Measurements from ENCODE around the gene GRID2IP. TPM values are rescaled to one million over a fixed set of nuclear protein-coding genes. Genes with fewer than 3 reads are reported as not detected.
A peak's percentile ranks its signal among the peaks of the same experiment; 100 is the strongest.

Gene GRID2IP
- 0.11 TPM for polyA plus RNA-seq (2013, experiment 1 of 2)
- 0.10 TPM for polyA plus RNA-seq (2013, experiment 2 of 2)

DNA sequence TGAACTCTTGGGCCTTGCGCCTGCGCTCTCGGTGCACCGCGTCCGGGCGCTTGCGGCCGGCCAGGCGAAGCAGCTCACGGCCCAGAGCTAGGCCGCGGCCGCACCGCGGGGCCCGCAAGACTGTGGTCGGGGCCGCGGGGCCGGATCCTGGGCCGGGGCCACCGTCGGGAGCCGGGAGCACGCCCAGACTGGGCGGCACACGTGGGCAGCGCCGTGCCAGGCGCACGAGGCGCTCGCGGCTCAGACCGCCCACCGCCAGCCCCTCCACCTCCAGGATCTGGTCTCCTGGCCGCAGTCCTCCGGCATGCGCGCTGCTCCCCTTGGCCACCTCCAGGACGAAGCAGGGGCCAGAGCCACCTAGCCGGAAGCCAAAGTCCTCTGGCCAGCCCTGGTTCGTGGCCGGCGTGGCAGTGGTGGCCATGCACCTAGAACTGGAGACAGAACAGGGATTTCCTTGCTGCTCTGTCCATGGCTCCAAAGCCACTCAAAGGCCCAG is at the start of gene GRID2IP:
Gene GRID2IP (minus strand): TSS at position 446 of the 496 bp plus-strand sequence. CDS start 25 bp downstream, at position 421.
- H3K27me3 ChIP-seq (ENCODE audit: insufficient read depth, low read length, poor library complexity) = no peaks in the 10 kb centered on the region
- H3K36me3 ChIP-seq (ENCODE audit: control insufficient read depth, insufficient read depth, low read length) = no peaks in the 10 kb centered on the region
- no peak within 1 kb of the TSS for H3K18ac ChIP-seq (ENCODE audit: low read length)
- no peak within 1 kb of the TSS for H3K56ac ChIP-seq (ENCODE audit: low read length)
- no peak within 1 kb of the TSS for H2BK15ac ChIP-seq (replicated peaks; ENCODE audit: low read depth)
- H3K79me1 ChIP-seq (ENCODE audit: low read length) = no peaks in the 10 kb centered on the region
- DNase-seq = no peak
- H2AK5ac ChIP-seq (ENCODE audit: low read length) = no peak within 1 kb of the TSS
- no peak within 1 kb of the TSS for H3K4ac ChIP-seq (ENCODE audit: low read depth, low read length)
- no peaks in the 10 kb centered on the region for H3K4me1 ChIP-seq (ENCODE audit: control insufficient read depth, low read depth, low read length)
- H2BK5ac ChIP-seq (ENCODE audit: low read length) = no peak within 1 kb of the TSS
- H2BK120ac ChIP-seq (ENCODE audit: low read depth, low read length) = no peak within 1 kb of the TSS
- no peak within 1 kb of the TSS for H3K4me3 ChIP-seq (ENCODE audit: low read length)
- H3K23ac ChIP-seq (ENCODE audit: low read length) = no peak within 1 kb of the TSS
- no peak within 1 kb of the TSS for H3K27ac ChIP-seq (ENCODE audit: low read depth, low read length)
- H4K5ac ChIP-seq (ENCODE audit: low read length) = no peak within 1 kb of the TSS
- no peaks in the 10 kb centered on the region for H3K79me2 ChIP-seq (ENCODE audit: control insufficient read depth, insufficient read depth, low read length)
- no peak within 1 kb of the TSS for H4K8ac ChIP-seq (ENCODE audit: low read depth, low read length)
- no CpG with 5 or more reads among the region's 46 CpGs for WGBS (ENCODE audit: extremely low coverage, insufficient coverage, low lambda C conversion rate)
- no peak within 1 kb of the TSS for H3K9ac ChIP-seq (ENCODE audit: low read length)
- H3K4me2 ChIP-seq (ENCODE audit: low read length) = no peak within 1 kb of the TSS

DNA sequence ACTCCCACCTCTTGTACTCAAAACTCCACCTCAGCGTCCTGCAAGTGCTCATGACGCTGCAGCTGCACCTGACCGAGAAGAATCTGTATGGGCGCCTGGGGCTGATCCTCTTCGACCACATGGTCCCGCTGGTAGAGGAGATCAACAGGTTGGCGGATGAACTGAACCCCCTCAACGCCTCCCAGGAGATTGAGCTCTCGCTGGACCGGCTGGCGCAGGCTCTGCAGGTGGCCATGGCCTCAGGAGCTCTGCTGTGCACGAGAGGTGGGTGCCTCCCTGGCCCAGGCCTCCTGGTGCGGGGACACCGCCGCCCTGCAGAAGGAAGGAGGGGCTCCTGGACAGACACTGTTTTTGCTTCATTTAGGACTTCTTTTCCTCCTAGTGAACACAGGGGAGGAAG is 48.8 kb upstream of the GRID2IP start:
- no peak overlapping the region for H2BK120ac ChIP-seq (ENCODE audit: low read depth, low read length)
- H3K79me1 ChIP-seq (ENCODE audit: low read length) = no peaks in the 10 kb centered on the region
- H3K4me1 ChIP-seq (ENCODE audit: control insufficient read depth, low read depth, low read length) = no peaks in the 10 kb centered on the region
- H3K4me2 ChIP-seq (ENCODE audit: low read length) = no peak overlapping the region
- no peak overlapping the region for H3K27ac ChIP-seq (ENCODE audit: low read depth, low read length)
- no peak overlapping the region for H3K23ac ChIP-seq (ENCODE audit: low read length)
- H4K8ac ChIP-seq (ENCODE audit: low read depth, low read length) = no peak overlapping the region
- no peak overlapping the region for H2AK5ac ChIP-seq (ENCODE audit: low read length)
- H3K56ac ChIP-seq (ENCODE audit: low read length) = no peak overlapping the region
- no peak overlapping the region for H3K18ac ChIP-seq (ENCODE audit: low read length)
- H3K79me2 ChIP-seq (ENCODE audit: control insufficient read depth, insufficient read depth, low read length) = no peaks in the 10 kb centered on the region
- H3K4ac ChIP-seq (ENCODE audit: low read depth, low read length) = no peak overlapping the region
- DNase-seq = no peak
- H3K27me3 ChIP-seq (ENCODE audit: insufficient read depth, low read length, poor library complexity) = no peaks in the 10 kb centered on the region
- H3K9ac ChIP-seq (ENCODE audit: low read length) = no peak overlapping the region
- H2BK5ac ChIP-seq (ENCODE audit: low read length) = no peak overlapping the region
- H4K5ac ChIP-seq (ENCODE audit: low read length) = no peak overlapping the region
- H2BK15ac ChIP-seq (replicated peaks; ENCODE audit: low read depth) = no peak overlapping the region
- H3K4me3 ChIP-seq (ENCODE audit: low read length) = no peak overlapping the region
- WGBS (ENCODE audit: extremely low coverage, insufficient coverage, low lambda C conversion rate) = no CpG with 5 or more reads among the region's 15 CpGs
- peaks cover 7% of the 10 kb centered on the region for H3K36me3 ChIP-seq (ENCODE audit: control insufficient read depth, insufficient read depth, low read length)

DNA sequence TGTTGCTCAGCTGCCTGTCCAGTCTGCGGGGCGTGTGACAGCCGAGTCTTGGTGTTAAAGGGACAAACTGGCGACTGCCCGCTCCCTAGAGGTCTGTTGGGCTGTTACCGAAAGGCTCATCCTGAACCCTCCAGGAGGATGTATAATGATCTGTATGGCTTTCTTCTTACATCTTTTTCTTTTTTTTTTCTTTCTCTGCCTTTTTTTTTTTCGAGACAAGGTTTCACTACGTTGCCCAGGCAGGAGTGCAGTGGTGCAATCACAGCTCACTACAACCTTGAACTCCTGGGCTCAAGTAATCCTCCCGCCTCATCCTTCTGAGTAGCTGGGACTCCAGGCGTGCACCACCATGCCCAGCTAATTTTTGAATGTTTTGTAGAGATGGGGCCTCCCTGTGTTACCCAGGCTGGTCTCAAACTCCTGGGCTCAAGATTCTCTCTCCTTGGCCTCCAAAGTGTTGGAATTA is 39.4 kb upstream of the GRID2IP start:
- H2AK5ac ChIP-seq (ENCODE audit: low read length) = no peak overlapping the region
- no peak overlapping the region for H2BK5ac ChIP-seq (ENCODE audit: low read length)
- no peak overlapping the region for H3K23ac ChIP-seq (ENCODE audit: low read length)
- H3K9ac ChIP-seq (ENCODE audit: low read length) = peak overlapping the region; percentile 97
- peak overlapping the region; percentile 83 for H3K4me2 ChIP-seq (ENCODE audit: low read length)
- peak overlapping the region; percentile 83 for H3K27ac ChIP-seq (ENCODE audit: low read depth, low read length)
- H3K4me1 ChIP-seq (ENCODE audit: control insufficient read depth, low read depth, low read length) = no peaks in the 10 kb centered on the region
- H3K79me2 ChIP-seq (ENCODE audit: control insufficient read depth, insufficient read depth, low read length) = no peaks in the 10 kb centered on the region
- peak overlapping the region; percentile 98 for H3K4me3 ChIP-seq (ENCODE audit: low read length)
- H3K27me3 ChIP-seq (ENCODE audit: insufficient read depth, low read length, poor library complexity) = no peaks in the 10 kb centered on the region
- H3K56ac ChIP-seq (ENCODE audit: low read length) = peak overlapping the region; percentile 99
- peak; percentile 67 for DNase-seq
- WGBS (ENCODE audit: extremely low coverage, insufficient coverage, low lambda C conversion rate) = no CpG with 5 or more reads among the region's 10 CpGs
- H3K18ac ChIP-seq (ENCODE audit: low read length) = no peak overlapping the region
- H2BK120ac ChIP-seq (ENCODE audit: low read depth, low read length) = no peak overlapping the region
- H4K5ac ChIP-seq (ENCODE audit: low read length) = no peak overlapping the region
- peak overlapping the region; percentile 26 for H3K4ac ChIP-seq (ENCODE audit: low read depth, low read length)
- H2BK15ac ChIP-seq (replicated peaks; ENCODE audit: low read depth) = no peak overlapping the region
- peaks cover 4% of the 10 kb centered on the region for H3K36me3 ChIP-seq (ENCODE audit: control insufficient read depth, insufficient read depth, low read length)
- no peak overlapping the region for H4K8ac ChIP-seq (ENCODE audit: low read depth, low read length)
- no peaks in the 10 kb centered on the region for H3K79me1 ChIP-seq (ENCODE audit: low read length)

DNA sequence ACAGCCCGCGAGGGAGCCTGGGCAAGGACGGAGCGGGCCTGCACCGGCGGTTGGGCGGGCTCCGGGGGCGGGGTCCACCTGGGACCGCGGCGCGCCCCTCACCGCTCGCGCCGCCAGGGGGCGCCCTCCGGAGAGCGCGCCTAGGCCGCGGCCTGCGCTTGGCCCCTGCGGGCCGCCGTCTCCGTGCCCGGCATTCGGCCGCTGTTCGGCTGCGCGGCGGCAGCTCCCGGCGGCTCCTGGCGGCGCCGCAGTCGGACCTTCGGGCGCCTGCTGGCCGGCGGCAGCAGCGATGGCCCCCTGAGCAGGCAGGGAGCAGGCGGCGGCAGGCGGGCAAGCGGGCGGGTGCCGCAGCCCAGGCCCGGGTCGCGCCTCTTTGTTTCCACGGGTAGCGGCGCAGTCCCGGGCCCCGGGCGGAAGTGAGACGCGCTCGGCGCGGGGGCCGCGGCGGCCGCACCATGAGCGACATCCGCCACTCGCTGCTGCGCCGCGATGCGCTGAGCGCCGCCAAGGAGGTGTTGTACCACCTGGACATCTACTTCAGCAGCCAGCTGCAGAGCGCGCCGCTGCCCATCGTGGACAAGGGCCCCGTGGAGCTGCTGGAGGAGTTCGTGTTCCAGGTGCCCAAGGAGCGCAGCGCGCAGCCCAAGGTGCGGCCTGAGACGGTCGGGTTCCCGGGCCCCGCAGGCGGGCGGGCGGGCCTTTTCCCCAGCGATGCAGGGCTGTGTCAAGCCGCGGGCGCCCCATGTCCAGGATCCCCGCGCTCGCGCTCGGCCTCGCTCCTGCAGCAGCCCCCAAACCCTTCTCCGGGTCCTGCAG is 38.8 kb upstream of the GRID2IP start, which contains the start of gene INTS15:
Gene INTS15 (plus strand): TSS at position 193 of the 816 bp plus-strand sequence. CDS start 263 bp downstream, at position 456.
- no CpG with 5 or more reads among the region's 107 CpGs for WGBS (ENCODE audit: extremely low coverage, insufficient coverage, low lambda C conversion rate)
- Histone ChIP-seq H3K4ac (ENCODE audit: low read depth, low read length) (peak within 1 kb of the TSS; percentile 57), H3K36me3 (ENCODE audit: control insufficient read depth, insufficient read depth, low read length) (peaks cover 3% of the 10 kb centered on the region)

DNA sequence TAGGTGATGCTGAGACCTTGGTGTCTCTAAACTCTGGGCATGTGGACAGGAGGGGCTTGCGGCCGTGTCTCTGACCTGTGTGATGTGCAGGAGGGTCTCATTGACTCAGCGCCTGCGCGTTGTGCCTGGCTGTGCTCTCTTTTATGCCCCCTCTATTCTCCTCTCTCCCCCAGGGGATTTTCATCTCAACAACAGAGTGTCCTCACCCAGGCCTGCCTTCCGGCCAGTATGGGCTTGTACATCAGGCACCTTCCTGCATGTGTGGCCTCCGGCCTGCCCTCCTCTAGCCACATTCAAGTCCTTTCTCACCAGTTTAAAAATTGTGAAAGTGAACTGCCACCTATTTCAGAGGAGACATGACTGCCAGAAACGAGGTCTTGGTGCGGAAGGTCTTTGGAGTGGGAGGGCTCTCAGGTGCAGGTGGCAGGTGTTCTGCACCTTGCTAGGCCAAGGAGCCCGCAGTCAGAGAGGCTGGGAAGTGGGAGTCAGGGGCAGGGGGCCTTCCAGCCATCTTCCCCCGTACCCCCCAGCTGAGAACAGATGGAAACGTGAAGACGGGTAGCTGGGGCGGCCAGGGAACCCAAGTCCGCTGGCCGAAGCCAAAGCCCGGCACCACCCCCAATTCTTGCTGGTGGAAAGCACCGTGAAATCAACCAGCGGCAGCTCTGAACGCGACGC is 38.0 kb upstream of the GRID2IP start:
- no peaks in the 10 kb centered on the region for H3K27me3 ChIP-seq (ENCODE audit: insufficient read depth, low read length, poor library complexity)
- no peak overlapping the region for H4K8ac ChIP-seq (ENCODE audit: low read depth, low read length)
- no peak overlapping the region for H3K23ac ChIP-seq (ENCODE audit: low read length)
- H3K4me1 ChIP-seq (ENCODE audit: control insufficient read depth, low read depth, low read length) = no peaks in the 10 kb centered on the region
- H3K56ac ChIP-seq (ENCODE audit: low read length) = peak overlapping the region; percentile 76
- H2BK120ac ChIP-seq (ENCODE audit: low read depth, low read length) = no peak overlapping the region
- H2AK5ac ChIP-seq (ENCODE audit: low read length) = no peak overlapping the region
- no peak overlapping the region for H3K27ac ChIP-seq (ENCODE audit: low read depth, low read length)
- H3K9ac ChIP-seq (ENCODE audit: low read length) = peak overlapping the region; percentile 63
- peak overlapping the region; percentile 52 for H3K4me2 ChIP-seq (ENCODE audit: low read length)
- H4K5ac ChIP-seq (ENCODE audit: low read length) = no peak overlapping the region
- no peaks in the 10 kb centered on the region for H3K79me2 ChIP-seq (ENCODE audit: control insufficient read depth, insufficient read depth, low read length)
- peaks cover 1% of the 10 kb centered on the region for H3K36me3 ChIP-seq (ENCODE audit: control insufficient read depth, insufficient read depth, low read length)
- H3K4me3 ChIP-seq (ENCODE audit: low read length) = no peak overlapping the region
- H3K79me1 ChIP-seq (ENCODE audit: low read length) = no peaks in the 10 kb centered on the region
- no peak for DNase-seq
- no peak overlapping the region for H2BK15ac ChIP-seq (replicated peaks; ENCODE audit: low read depth)
- H3K18ac ChIP-seq (ENCODE audit: low read length) = no peak overlapping the region
- H3K4ac ChIP-seq (ENCODE audit: low read depth, low read length) = no peak overlapping the region
- no peak overlapping the region for H2BK5ac ChIP-seq (ENCODE audit: low read length)
- WGBS (ENCODE audit: extremely low coverage, insufficient coverage, low lambda C conversion rate) = no CpG with 5 or more reads among the region's 22 CpGs

More for the DNA sequence above, 38.8 kb upstream of the GRID2IP start, which contains the start of gene INTS15:
- H3K4me3 ChIP-seq (ENCODE audit: low read length) = peak within 1 kb of the TSS; percentile 98
- H4K5ac ChIP-seq (ENCODE audit: low read length) = no peak within 1 kb of the TSS
- H3K79me2 ChIP-seq (ENCODE audit: control insufficient read depth, insufficient read depth, low read length) = no peaks in the 10 kb centered on the region
- peak within 1 kb of the TSS; percentile 99 for H3K56ac ChIP-seq (ENCODE audit: low read length)
- no peak within 1 kb of the TSS for H3K23ac ChIP-seq (ENCODE audit: low read length)
- H2BK5ac ChIP-seq (ENCODE audit: low read length) = no peak within 1 kb of the TSS
- peak; percentile 87 for DNase-seq
- no peaks in the 10 kb centered on the region for H3K27me3 ChIP-seq (ENCODE audit: insufficient read depth, low read length, poor library complexity)
- no peak within 1 kb of the TSS for H2BK120ac ChIP-seq (ENCODE audit: low read depth, low read length)
- no peak within 1 kb of the TSS for H2AK5ac ChIP-seq (ENCODE audit: low read length)
- H4K8ac ChIP-seq (ENCODE audit: low read depth, low read length) = no peak within 1 kb of the TSS
- H3K18ac ChIP-seq (ENCODE audit: low read length) = peak within 1 kb of the TSS; percentile 94
- no peaks in the 10 kb centered on the region for H3K79me1 ChIP-seq (ENCODE audit: low read length)
- H3K4me1 ChIP-seq (ENCODE audit: control insufficient read depth, low read depth, low read length) = no peaks in the 10 kb centered on the region
- no peak within 1 kb of the TSS for H2BK15ac ChIP-seq (replicated peaks; ENCODE audit: low read depth)
- peak within 1 kb of the TSS; percentile 83 for H3K27ac ChIP-seq (ENCODE audit: low read depth, low read length)
- H3K4me2 ChIP-seq (ENCODE audit: low read length) = peak within 1 kb of the TSS; percentile 83
- H3K9ac ChIP-seq (ENCODE audit: low read length) = peak within 1 kb of the TSS; percentile 97
